K562 (cell line): Measurements from ENCODE around the gene FRMD1. TPM values are rescaled to one million over a fixed set of nuclear protein-coding genes. Genes with fewer than 3 reads are reported as not detected.

Experiments
- REST ChIP-seq, 2 experiments: fragments of 450-650 bp; formaldehyde crosslinking in 1 of 2; IDR thresholded peaks; 2 replicates each; pipeline versions ENCODE4 v1.4.0 to v1.6.1; 2014 to 2020; ENCODE audit warnings: mild to moderate bottlenecking in 2 of 2, borderline replicate concordance in 1 of 2, low read depth in 1 of 2
- ZNF263 ChIP-seq: sonication (generic); formaldehyde crosslinking; IDR thresholded peaks from 2 replicates; pipeline ENCODE4 v1.8.0; 2022; ENCODE audit warnings: mild to moderate bottlenecking, missing genetic modification reagents, borderline replicate concordance
- polyA plus RNA-seq, 8 experiments: library from polyadenylated mRNA; depleted of rRNA in 4 of 8; stranded (reverse) in 5 of 8; unstranded in 3 of 8; fragments of >200 nt; fragmentation: Nextera tagmentation in 2 of 8; fragmentation: Illumina TruSeq in 1 of 8; extraction: Ambion mirVana in 2 of 8; extraction: Trizol in 1 of 8; gene quantifications; 2 replicates each; pipeline versions ENCODE4 v1.2.1 to v1.2.3, GENCODE V29; 2011 to 2014; ENCODE audit warnings: inconsistent platforms in 1 of 8, missing spikeins in 1 of 8
- total RNA-seq, 7 experiments: library from RNA; depleted of rRNA in 6 of 7; stranded (reverse); fragments of >200 nt in 6 of 7; fragmentation: Illumina TruSeq in 2 of 7; extraction: Trizol in 2 of 7; gene quantifications; 2 replicates each; pipeline versions ENCODE4 v1.2.1 to v1.2.3, GENCODE V29; 2011 to 2021; ENCODE audit warnings: low replicate concordance in 1 of 7

The FRMD1 gene
- total and polyA plus RNA-seq, 9 of the 15 experiments (the other 6 are each of a cell fraction or from before 2014, with no cell fraction given), result 0.01 to 0.04 (median 0.01) TPM; not detected in 6

DNA sequence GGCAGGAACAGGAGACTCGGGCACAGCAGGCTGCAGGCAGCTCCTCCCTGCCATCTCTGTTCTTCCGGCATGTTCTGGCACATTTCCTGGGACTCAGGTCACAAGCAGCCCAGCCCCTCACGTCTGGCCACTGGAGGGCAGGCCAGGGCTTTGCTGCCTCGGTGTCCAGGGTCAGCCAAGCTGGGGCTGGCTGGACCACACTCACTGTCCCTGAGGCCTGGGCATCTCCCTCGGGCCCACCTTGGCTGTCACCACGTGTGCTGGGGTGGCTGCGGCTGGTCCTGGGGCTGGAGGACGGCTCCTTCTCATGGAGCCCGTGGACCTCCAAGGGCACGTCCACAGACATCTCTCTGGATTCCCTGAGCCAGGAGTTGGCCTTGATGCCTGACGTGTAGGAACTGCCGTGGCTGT, 18.5 kb downstream of the FRMD1 start (continued):
- TF ChIP-seq REST (IDR thresholded peaks at IDR 0.05; ENCODE audit: borderline replicate concordance) (peak; percentile 66), REST (CRISPR knock-in tag; IDR thresholded peaks at IDR 0.05; ENCODE audit: low read depth) (no peak), ZNF263 (CRISPR knock-in tag) (no peak)
